SK-N-SH treated with all-trans-retinoic acid at 6 μM for 48 hours (cell line): ENCODE measurements around the gene MFNG.
"Not testable (repeated sequence)": the region's sequence is repeated elsewhere in the genome, so short reads cannot be mapped to it uniquely, and the experiment has no call there.

Experiments
- ARNTL ChIP-seq: fragments of 450-650 bp; formaldehyde crosslinking; IDR thresholded peaks from 2 replicates; pipeline ENCODE4 v1.5.0; 2020; ENCODE audit warnings: low read depth, mild to moderate bottlenecking, moderate library complexity, borderline replicate concordance
- CREB5 ChIP-seq: fragments of 250-450 bp; sonication (Bioruptor Pico); IDR thresholded peaks from 2 replicates; pipeline ENCODE4 v1.5.1; 2020; ENCODE audit warnings: low read depth, mild to moderate bottlenecking, moderate library complexity
- ESRRG ChIP-seq: fragments of 250-450 bp; sonication (Bioruptor Pico); IDR thresholded peaks from 2 replicates; pipeline ENCODE4 v1.6.1; 2021; ENCODE audit warnings: mild to moderate bottlenecking
- GLIS3 ChIP-seq: fragments of 250-450 bp; sonication (Bioruptor Pico); IDR thresholded peaks from 2 replicates; pipeline ENCODE4 v1.5.0; 2020; ENCODE audit warnings: mild to moderate bottlenecking, moderate library complexity
- TCF4 ChIP-seq: fragments of 250-450 bp; sonication (Bioruptor Pico); IDR thresholded peaks from 2 replicates; pipeline ENCODE4 v1.8.0; 2021; ENCODE audit warnings: mild to moderate bottlenecking, moderate library complexity, borderline replicate concordance
- ZNF70 ChIP-seq: fragments of 450-650 bp; formaldehyde crosslinking; IDR thresholded peaks from 2 replicates; pipeline ENCODE4 v1.5.0; 2020; ENCODE audit warnings: mild to moderate bottlenecking, moderate library complexity

GRCh38 chr22:37468201-37468695, 17.9 kb downstream of the MFNG start:
- TF ChIP-seq CREB5 (CRISPR knock-in tag); ESRRG (CRISPR knock-in tag); ARNTL (CRISPR knock-in tag); ZNF70 (CRISPR knock-in tag); GLIS3 (CRISPR knock-in tag); TCF4: not testable (repeated sequence)
